ENCODE data around the gene ERCC8.

The ERCC8 gene

GRCh38 chr5:60830581-60831127 lies 114.2 kb downstream of the ERCC8 start:
- DNase-seq: no peak

DNA sequence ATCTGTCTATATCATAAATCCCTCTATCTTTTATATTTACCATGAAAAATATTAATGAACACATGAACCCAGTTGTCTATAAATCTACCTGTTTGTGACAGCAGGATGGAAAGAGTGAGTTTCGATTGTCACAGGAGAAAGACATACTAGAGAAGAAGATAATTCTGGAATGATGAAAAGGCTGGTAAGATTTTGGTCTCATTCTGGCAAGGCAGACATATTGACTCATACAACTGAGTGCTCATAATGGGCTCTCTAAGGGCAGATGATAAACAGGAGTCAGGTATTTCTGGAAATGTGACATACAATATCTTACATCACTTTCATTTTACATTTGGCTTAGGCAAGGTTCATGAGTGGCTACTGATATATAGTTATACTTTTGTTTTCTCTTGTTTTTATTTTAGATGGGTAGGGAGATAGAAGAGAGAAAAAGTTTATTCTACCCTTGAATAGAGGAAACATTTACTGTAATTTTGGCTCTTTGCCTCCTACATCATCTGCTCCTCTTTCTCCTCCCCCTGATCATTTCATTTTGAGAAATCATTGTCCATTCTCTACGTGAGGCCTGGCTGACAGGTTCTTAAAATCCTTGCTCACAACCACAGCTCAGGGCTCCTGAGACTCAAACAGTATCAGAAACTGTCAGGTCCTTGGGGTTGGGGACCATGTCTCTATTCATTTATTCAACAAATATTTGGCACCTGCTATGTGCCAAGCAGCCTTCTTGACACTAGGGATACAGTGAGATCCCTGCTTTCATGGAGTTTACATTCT lies 115.2 kb downstream of the ERCC8 start:
- no peak for DNase-seq

GRCh38 chr5:60827201-60827600 lies 117.7 kb downstream of the ERCC8 start:
- no peak for DNase-seq

GRCh38 chr5:60826653-60827052 lies 118.2 kb downstream of the ERCC8 start:
- no peak for DNase-seq

Measured in hematopoietic multipotent progenitor cell treated with erythropoietin and hydrocortisone succinate and interleukin-3 and kit ligand, for 6 days (in vitro differentiated cells).